ENCODE results near the gene TKT. TPM values are rescaled to one million over a fixed set of nuclear protein-coding genes. Genes with fewer than 3 reads are reported as not detected.
A peak's percentile ranks its signal among the peaks of the same experiment; 100 is the strongest.

The TKT gene
- total RNA-seq, 2 donors from 2014 or later = 96.6 to 208 TPM

DNA sequence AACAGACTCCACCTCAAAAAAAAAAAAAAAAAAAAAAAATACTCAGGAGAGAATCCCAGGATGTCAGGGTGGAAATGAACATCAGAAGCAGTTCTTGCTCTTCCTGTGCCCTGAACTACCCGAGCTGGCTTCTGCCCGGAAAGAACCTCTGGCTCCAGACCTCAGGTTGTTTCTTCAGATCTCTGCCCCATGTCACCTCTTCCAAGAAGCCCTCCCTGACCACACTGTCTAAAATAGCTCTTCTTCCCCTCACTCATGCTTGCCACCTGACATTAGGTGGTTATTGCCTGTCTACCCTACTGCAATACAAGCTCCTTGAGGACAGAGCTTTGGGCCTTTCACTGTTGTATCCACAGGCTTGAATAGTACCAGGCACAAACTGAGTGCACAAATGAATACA, 8.2 kb downstream of the TKT start:
- intact Hi-C loops (cut with DNase I) = no loop called here
- WGBS, 2 donors = 68 to 91% methylated on average over 2 of the region's 2 CpGs
- ATAC-seq (no peak), DNase-seq (no peak)
- H3K4me1 ChIP-seq = peaks cover 69% of the 10 kb centered on the region
- H3K9me3 ChIP-seq = no peaks in the 10 kb centered on the region
- TF ChIP-seq, protein P1, sequence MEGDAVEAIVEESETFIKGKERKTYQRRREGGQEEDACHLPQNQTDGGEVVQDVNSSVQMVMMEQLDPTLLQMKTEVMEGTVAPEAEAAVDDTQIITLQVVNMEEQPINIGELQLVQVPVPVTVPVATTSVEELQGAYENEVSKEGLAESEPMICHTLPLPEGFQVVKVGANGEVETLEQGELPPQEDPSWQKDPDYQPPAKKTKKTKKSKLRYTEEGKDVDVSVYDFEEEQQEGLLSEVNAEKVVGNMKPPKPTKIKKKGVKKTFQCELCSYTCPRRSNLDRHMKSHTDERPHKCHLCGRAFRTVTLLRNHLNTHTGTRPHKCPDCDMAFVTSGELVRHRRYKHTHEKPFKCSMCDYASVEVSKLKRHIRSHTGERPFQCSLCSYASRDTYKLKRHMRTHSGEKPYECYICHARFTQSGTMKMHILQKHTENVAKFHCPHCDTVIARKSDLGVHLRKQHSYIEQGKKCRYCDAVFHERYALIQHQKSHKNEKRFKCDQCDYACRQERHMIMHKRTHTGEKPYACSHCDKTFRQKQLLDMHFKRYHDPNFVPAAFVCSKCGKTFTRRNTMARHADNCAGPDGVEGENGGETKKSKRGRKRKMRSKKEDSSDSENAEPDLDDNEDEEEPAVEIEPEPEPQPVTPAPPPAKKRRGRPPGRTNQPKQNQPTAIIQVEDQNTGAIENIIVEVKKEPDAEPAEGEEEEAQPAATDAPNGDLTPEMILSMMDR (IDR thresholded peaks at IDR 0.05) = no peak
- TF ChIP-seq POLR2A (IDR thresholded peaks at IDR 0.05) = no peak
- H3K4me3 ChIP-seq = no peak overlapping the region
- H3K27me3 ChIP-seq = no peaks in the 10 kb centered on the region
- no peaks in the 10 kb centered on the region for H3K36me3 ChIP-seq (replicated peaks in 1 of 2; ENCODE audit: insufficient read depth in 1 of 2, low read depth in 2 of 2)
- H3K27ac ChIP-seq = no peak overlapping the region

GRCh38 chr3:53244271-53244670, 11.6 kb downstream of the TKT start:
- WGBS, 2 donors = 26 to 47% methylated on average over 3 to 8 of the region's 8 CpGs
- no peaks in the 10 kb centered on the region for H3K27me3 ChIP-seq
- no peaks in the 10 kb centered on the region for H3K9me3 ChIP-seq
- no peak overlapping the region for H3K4me3 ChIP-seq
- DNase-seq (peak; percentile 37 to 77 (median 60)), ATAC-seq (peak; percentile 41)
- peak overlapping the region in 1 of 4 donors; percentile 73 for H3K27ac ChIP-seq
- intact Hi-C loops (cut with DNase I) = no loop called here
- H3K4me1 ChIP-seq = peaks cover 66% of the 10 kb centered on the region
- H3K36me3 ChIP-seq (replicated peaks in 1 of 2; ENCODE audit: insufficient read depth in 1 of 2, low read depth in 2 of 2) = peaks cover 0 to 5% of the 10 kb centered on the region in 2 donors
- TF ChIP-seq, protein P1 (IDR thresholded peaks at IDR 0.05) = peak in 1 of 7 experiments; percentile 15
- TF ChIP-seq POLR2A (IDR thresholded peaks at IDR 0.05) = no peak

DNA sequence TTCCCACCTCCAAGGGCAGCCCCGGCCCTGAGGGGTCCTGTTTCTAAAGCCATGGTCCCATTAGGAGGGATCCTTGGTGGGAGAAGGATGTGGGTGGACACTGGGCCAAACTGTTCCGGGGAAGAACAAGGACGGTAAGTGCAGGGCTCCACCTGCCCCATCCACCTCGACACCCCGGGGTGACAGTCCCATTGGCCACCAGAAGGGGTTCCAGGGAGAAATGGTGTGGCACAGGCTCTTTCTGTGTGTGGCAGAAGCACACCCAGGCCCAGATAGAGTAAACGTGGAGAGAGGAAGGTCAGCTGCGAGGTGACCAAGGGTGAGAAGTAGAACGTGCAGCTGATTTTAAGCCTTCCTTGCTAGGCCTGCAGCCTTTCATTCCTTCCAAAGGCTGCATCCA, 12.0 kb downstream of the TKT start:
- no peaks in the 10 kb centered on the region for H3K27me3 ChIP-seq
- intact Hi-C loops (cut with DNase I) = no loop called here
- no peaks in the 10 kb centered on the region for H3K9me3 ChIP-seq
- peak overlapping the region in 3 of 4 donors; percentile 55 to 73 (median 69) for H3K27ac ChIP-seq
- TF ChIP-seq POLR2A (IDR thresholded peaks at IDR 0.05) = no peak
- TF ChIP-seq, protein P1 (IDR thresholded peaks at IDR 0.05) = no peak
- ATAC-seq = no peak
- no peak for DNase-seq
- H3K4me3 ChIP-seq = no peak overlapping the region
- 64% methylated on average over 8 of the region's 8 CpGs; no CpG with 5 or more reads in 1 of the 2 donors for WGBS, 2 donors
- H3K36me3 ChIP-seq (replicated peaks in 1 of 2; ENCODE audit: insufficient read depth in 1 of 2, low read depth in 2 of 2) = peaks cover 0 to 5% of the 10 kb centered on the region in 2 donors
- H3K4me1 ChIP-seq = peaks cover 68% of the 10 kb centered on the region

GRCh38 chr3:53243165-53243564, 12.7 kb downstream of the TKT start:
- TF ChIP-seq POLR2A (IDR thresholded peaks at IDR 0.05) = no peak
- TF ChIP-seq, protein P1 (IDR thresholded peaks at IDR 0.05) = no peak
- ATAC-seq = peak; percentile 47
- WGBS, 2 donors = 41 to 82% methylated on average over 6 to 14 of the region's 14 CpGs
- Histone ChIP-seq H3K9me3 (no peaks in the 10 kb centered on the region), H3K36me3 (replicated peaks in 1 of 2; ENCODE audit: insufficient read depth in 1 of 2, low read depth in 2 of 2) (peaks cover 0 to 5% of the 10 kb centered on the region in 2 donors), H3K27ac (peak overlapping the region in 3 of 4 donors; percentile 55 to 73 (median 69)), H3K4me3 (no peak overlapping the region), H3K27me3 (no peaks in the 10 kb centered on the region), H3K4me1 (peaks cover 74% of the 10 kb centered on the region)
- intact Hi-C loops (cut with DNase I) = no loop called here
- DNase-seq = peak in 3 of 4 donors; percentile 35 to 63 (median 57)

DNA sequence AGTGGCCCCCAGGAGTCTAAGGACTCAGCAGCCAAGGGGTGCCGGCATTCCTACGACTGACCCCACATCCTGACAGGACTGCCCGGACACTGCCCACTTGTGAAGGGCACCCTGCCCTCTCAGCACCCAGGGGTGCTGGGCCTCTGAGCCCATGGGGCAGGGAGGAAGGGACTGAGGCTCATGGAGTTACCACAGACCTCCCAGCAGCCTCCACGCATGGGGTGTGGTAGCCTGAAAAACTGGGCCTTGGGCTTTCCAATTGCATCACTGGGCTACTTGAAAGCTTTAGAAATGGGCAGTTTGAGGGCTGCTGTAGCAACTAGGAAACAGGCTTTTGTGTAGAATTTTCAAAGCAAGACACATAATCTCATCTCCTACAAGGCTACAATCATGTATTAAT, 13.2 kb downstream of the TKT start:
- DNase-seq (no peak), ATAC-seq (no peak)
- Histone ChIP-seq H3K36me3 (replicated peaks in 1 of 2; ENCODE audit: insufficient read depth in 1 of 2, low read depth in 2 of 2) (peaks cover 0 to 5% of the 10 kb centered on the region in 2 donors), H3K27ac (peak overlapping the region; percentile 55 to 73 (median 66)), H3K4me1 (peaks cover 76% of the 10 kb centered on the region), H3K27me3 (no peaks in the 10 kb centered on the region), H3K4me3 (no peak overlapping the region), H3K9me3 (no peaks in the 10 kb centered on the region)
- intact Hi-C loops (cut with DNase I) = no loop called here
- WGBS, 2 donors = 74 to 79% methylated on average over 2 to 4 of the region's 4 CpGs
- TF ChIP-seq POLR2A (IDR thresholded peaks at IDR 0.05) = no peak
- TF ChIP-seq, protein P1 (IDR thresholded peaks at IDR 0.05) = no peak
